DMS 273 (cell line): ENCODE results near the gene JAKMIP2.
"Not testable (repeated sequence)": the region's sequence is repeated elsewhere in the genome, so short reads cannot be mapped to it uniquely, and the experiment has no call there.

Source experiments
- DNase-seq: peaks from one replicate; lab custom pipeline; 2025; ENCODE audit not compliant: unreplicated experiment; lab: John Stamatoyannopoulos, UW

Gene JAKMIP2

GRCh38 chr5:147564124-147564486 is 218.4 kb downstream of the JAKMIP2 start:
- DNase-seq = no peak

- no peak for DNase-seq
Measured at GRCh38 chr5:147563466-147564123, 218.9 kb downstream of the JAKMIP2 start.

GRCh38 chr5:147561435-147561834 is 221.1 kb downstream of the JAKMIP2 start:
- DNase-seq = no peak

GRCh38 chr5:147560718-147561331 is 221.7 kb downstream of the JAKMIP2 start:
- DNase-seq = no peak

GRCh38 chr5:147559749-147560148 is 222.8 kb downstream of the JAKMIP2 start:
- peak; percentile 24 for DNase-seq

GRCh38 chr5:147558826-147559225 is 223.7 kb downstream of the JAKMIP2 start:
- peak; percentile 88 for DNase-seq

- no peak for DNase-seq
Measured at GRCh38 chr5:147557876-147558745, 224.4 kb downstream of the JAKMIP2 start.

- DNase-seq = no peak
Measured at GRCh38 chr5:147555176-147555575, 227.4 kb downstream of the JAKMIP2 start.

GRCh38 chr5:147554261-147554817 is 228.2 kb downstream of the JAKMIP2 start:
- peak; percentile 43 for DNase-seq

- DNase-seq = not testable (repeated sequence)
Measured at GRCh38 chr5:147553817-147554216, 228.7 kb downstream of the JAKMIP2 start.

- no peak for DNase-seq
Measured at GRCh38 chr5:147552897-147553296, 229.6 kb downstream of the JAKMIP2 start.

GRCh38 chr5:147551677-147552076 is 230.9 kb downstream of the JAKMIP2 start:
- no peak for DNase-seq

- DNase-seq = no peak
Measured at GRCh38 chr5:147547730-147548129, 234.8 kb downstream of the JAKMIP2 start.

GRCh38 chr5:147544556-147544955 is 238.0 kb downstream of the JAKMIP2 start:
- DNase-seq = no peak

GRCh38 chr5:147539053-147539452 is 243.5 kb downstream of the JAKMIP2 start:
- DNase-seq = peak; percentile 15

GRCh38 chr5:147538236-147538635 is 244.3 kb downstream of the JAKMIP2 start:
- no peak for DNase-seq
